ENCODE results near the gene ME1.

DNA sequence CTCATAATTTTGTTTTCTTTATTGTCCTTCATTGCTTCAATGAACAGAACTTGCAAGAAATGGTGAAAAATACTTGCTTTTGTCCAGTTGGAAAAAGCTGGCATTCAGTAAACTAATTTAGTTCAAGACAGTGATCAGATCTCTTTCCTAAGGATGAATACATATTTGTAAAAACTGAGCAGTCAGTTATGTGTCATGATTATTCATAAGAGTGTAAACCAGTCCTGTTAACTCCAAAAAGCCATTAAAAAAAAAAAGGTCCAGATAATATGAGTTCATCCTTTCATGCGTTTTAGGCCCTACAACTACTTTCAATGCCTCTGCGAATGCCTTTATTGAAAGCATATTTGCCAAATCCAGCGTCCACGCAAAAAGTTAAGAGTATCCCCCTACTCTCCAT lies 238.4 kb downstream of the ME1 start:
- TF ChIP-seq POLR2A (IDR thresholded peaks at IDR 0.05; ENCODE audit: low read depth, low read length) (no peak), EZH2 (IDR thresholded peaks at IDR 0.05; ENCODE audit: borderline replicate concordance, low read depth, low read length, severe bottlenecking) (no peak)
- TF ChIP-seq, protein P1, sequence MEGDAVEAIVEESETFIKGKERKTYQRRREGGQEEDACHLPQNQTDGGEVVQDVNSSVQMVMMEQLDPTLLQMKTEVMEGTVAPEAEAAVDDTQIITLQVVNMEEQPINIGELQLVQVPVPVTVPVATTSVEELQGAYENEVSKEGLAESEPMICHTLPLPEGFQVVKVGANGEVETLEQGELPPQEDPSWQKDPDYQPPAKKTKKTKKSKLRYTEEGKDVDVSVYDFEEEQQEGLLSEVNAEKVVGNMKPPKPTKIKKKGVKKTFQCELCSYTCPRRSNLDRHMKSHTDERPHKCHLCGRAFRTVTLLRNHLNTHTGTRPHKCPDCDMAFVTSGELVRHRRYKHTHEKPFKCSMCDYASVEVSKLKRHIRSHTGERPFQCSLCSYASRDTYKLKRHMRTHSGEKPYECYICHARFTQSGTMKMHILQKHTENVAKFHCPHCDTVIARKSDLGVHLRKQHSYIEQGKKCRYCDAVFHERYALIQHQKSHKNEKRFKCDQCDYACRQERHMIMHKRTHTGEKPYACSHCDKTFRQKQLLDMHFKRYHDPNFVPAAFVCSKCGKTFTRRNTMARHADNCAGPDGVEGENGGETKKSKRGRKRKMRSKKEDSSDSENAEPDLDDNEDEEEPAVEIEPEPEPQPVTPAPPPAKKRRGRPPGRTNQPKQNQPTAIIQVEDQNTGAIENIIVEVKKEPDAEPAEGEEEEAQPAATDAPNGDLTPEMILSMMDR (IDR thresholded peaks at IDR 0.05; ENCODE audit: extremely low read depth in 1 of 2, insufficient read depth in 1 of 2, low read depth in 1 of 2, low read length in 2 of 2) = no peak

Measured in endothelial cell of umbilical vein (primary cell).